Retinal pigment epithelial cell (primary cell): ENCODE data around the gene CLDN20.

Experiments
- DNase-seq: peaks from one replicate; pipeline ENCODE4 v3.0.0-alpha.2; 2010; ENCODE audit warnings: low read depth
- H3K4me3 ChIP-seq: 2 replicates; pipeline ENCODE4 v1.5.1; 2011; ENCODE audit warnings: mild to moderate bottlenecking, low read length, control low read depth, moderate library complexity
- TF ChIP-seq, protein P1 (sequence below): conservative IDR thresholded peaks from 2 replicates; pipeline ENCODE4 v1.5.1; 2011; ENCODE audit warnings: low read depth, low read length, control low read depth, inconsistent platforms

Gene CLDN20

GRCh38 chr6:155290491-155290890, 26.7 kb downstream of the CLDN20 start:
- H3K4me3 ChIP-seq: no peak overlapping the region
- DNase-seq: no peak
- TF ChIP-seq, protein P1, sequence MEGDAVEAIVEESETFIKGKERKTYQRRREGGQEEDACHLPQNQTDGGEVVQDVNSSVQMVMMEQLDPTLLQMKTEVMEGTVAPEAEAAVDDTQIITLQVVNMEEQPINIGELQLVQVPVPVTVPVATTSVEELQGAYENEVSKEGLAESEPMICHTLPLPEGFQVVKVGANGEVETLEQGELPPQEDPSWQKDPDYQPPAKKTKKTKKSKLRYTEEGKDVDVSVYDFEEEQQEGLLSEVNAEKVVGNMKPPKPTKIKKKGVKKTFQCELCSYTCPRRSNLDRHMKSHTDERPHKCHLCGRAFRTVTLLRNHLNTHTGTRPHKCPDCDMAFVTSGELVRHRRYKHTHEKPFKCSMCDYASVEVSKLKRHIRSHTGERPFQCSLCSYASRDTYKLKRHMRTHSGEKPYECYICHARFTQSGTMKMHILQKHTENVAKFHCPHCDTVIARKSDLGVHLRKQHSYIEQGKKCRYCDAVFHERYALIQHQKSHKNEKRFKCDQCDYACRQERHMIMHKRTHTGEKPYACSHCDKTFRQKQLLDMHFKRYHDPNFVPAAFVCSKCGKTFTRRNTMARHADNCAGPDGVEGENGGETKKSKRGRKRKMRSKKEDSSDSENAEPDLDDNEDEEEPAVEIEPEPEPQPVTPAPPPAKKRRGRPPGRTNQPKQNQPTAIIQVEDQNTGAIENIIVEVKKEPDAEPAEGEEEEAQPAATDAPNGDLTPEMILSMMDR: no peak

GRCh38 chr6:155291291-155291690, 27.5 kb downstream of the CLDN20 start:
- TF ChIP-seq, protein P1: no peak
- no peak for DNase-seq
- no peak overlapping the region for H3K4me3 ChIP-seq

DNA sequence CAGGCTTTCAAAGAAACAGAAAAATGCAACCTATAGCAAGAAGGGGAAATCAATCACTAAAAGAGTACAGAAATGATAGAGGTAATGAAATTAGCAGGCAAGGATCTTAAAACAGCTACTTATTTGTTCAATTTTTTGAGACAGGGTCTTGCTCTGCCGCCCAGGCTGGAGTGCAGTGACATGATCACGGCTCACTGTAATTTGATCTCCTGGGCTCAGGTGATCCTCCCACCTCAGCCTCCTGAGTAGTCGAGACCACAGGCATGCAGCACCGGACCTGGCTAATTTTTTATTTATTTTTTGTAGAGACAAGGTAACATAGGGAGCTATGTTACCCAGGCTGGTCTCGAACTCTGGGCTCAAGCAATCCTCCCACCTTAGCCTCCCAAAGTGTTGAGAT, 28.9 kb downstream of the CLDN20 start:
- no peak overlapping the region for H3K4me3 ChIP-seq
- TF ChIP-seq, protein P1: no peak
- DNase-seq: no peak

DNA sequence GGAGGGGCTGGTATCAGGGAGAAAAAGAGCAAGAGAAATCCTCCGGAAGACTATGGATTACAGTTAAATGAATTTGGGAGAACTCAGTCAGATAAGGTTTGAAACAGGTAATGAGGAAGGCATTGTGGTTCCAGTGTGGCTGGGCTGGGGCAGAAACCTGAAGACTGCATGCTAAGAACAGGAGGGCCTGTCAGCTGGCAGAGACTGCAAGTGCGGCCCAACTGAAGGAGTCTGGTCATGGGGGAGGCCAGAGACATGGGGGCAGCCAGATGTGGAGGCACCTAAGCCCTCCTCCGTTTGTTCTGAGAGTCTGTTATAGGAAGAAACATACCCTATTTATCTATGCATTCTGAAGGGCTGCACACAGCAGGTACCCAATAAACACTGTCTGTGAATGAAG, 33.9 kb downstream of the CLDN20 start:
- no peak for DNase-seq
- H3K4me3 ChIP-seq: no peak overlapping the region
- TF ChIP-seq, protein P1: no peak

GRCh38 chr6:155301867-155302266, 38.1 kb downstream of the CLDN20 start:
- TF ChIP-seq, protein P1: no peak
- no peak for DNase-seq
- no peak overlapping the region for H3K4me3 ChIP-seq

- no peak overlapping the region for H3K4me3 ChIP-seq
- DNase-seq: peak; percentile 43
- TF ChIP-seq, protein P1: no peak
Measured at GRCh38 chr6:155303361-155303870, 39.6 kb downstream of the CLDN20 start.

GRCh38 chr6:155306958-155307357, 43.1 kb downstream of the CLDN20 start:
- TF ChIP-seq, protein P1: no peak
- H3K4me3 ChIP-seq: no peak overlapping the region
- no peak for DNase-seq
